Keratinocyte (primary cell): ENCODE data around the gene CCNG2. TPM values are rescaled to one million over a fixed set of nuclear protein-coding genes. Genes with fewer than 3 reads are reported as not detected.
"Not testable (repeated sequence)": the region's sequence is repeated elsewhere in the genome, so short reads cannot be mapped to it uniquely, and the experiment has no call there.

Experiments
- DNase-seq: peaks from one replicate; pipeline ENCODE4 v3.0.0-alpha.2; 2011; ENCODE audit warnings: low read depth, missing footprints, low spot score
- FAIRE-seq: peaks from 2 replicates; lab custom pipeline; 2011; peaks lifted over from hg19 to GRCh38; lab: Jason Lieb, UNC
- H2AFZ ChIP-seq: 2 replicates; pipeline ENCODE4 v1.6.0; 2012; ENCODE audit warnings: low read length, control low read depth, inconsistent platforms; ENCODE audit not compliant: control insufficient read depth
- H3K27ac ChIP-seq: 2 replicates; pipeline ENCODE4 v1.5.1; 2011; ENCODE audit warnings: low read length; ENCODE audit not compliant: control insufficient read depth, insufficient read depth
- H3K27me3 ChIP-seq: 3 replicates; pipeline ENCODE4 v1.6.0; 2011; ENCODE audit warnings: low read length; ENCODE audit not compliant: control insufficient read depth, insufficient read depth; ENCODE audit errors: extremely low read depth
- H3K36me3 ChIP-seq, 2 experiments: 2 replicates in 1 of 2; 3 replicates in 1 of 2; pipeline ENCODE4 v1.5.1; 2011; ENCODE audit warnings: low read length in 2 of 2, mild to moderate bottlenecking in 1 of 2; ENCODE audit not compliant: control insufficient read depth in 2 of 2, insufficient read depth in 2 of 2; ENCODE audit errors: extremely low read depth in 1 of 2
- H3K4me1 ChIP-seq: 3 replicates; pipeline ENCODE4 v1.5.1; 2011; ENCODE audit warnings: low read length; ENCODE audit not compliant: control insufficient read depth, insufficient read depth; ENCODE audit errors: extremely low read depth
- H3K4me2 ChIP-seq: 3 replicates; pipeline ENCODE4 v1.6.0; 2011; ENCODE audit warnings: low read depth, low read length; ENCODE audit not compliant: control insufficient read depth, insufficient read depth; ENCODE audit errors: extremely low read depth
- H3K4me3 ChIP-seq, 3 experiments: fragments of 200-600 bp in 1 of 3; sonication (generic) in 1 of 3; 2 replicates in 2 of 3; 3 replicates in 1 of 3; pipeline ENCODE4 v1.5.1; 2011 to 2016; ENCODE audit warnings: low read length in 3 of 3, mild to moderate bottlenecking in 3 of 3, control low read depth in 2 of 3, inconsistent platforms in 1 of 3, low read depth in 1 of 3, mixed read lengths in 1 of 3, mixed run types in 1 of 3, moderate library complexity in 1 of 3; ENCODE audit not compliant: control insufficient read depth in 2 of 3, insufficient read depth in 2 of 3; ENCODE audit errors: extremely low read depth in 1 of 3
- H3K79me2 ChIP-seq: 2 replicates; pipeline ENCODE4 v1.6.0; 2012; ENCODE audit warnings: low read length; ENCODE audit not compliant: control insufficient read depth, insufficient read depth
- H3K9ac ChIP-seq: 3 replicates; pipeline ENCODE4 v1.6.0; 2011; ENCODE audit warnings: low read length; ENCODE audit not compliant: control insufficient read depth, insufficient read depth; ENCODE audit errors: extremely low read depth
- H3K9me1 ChIP-seq: 3 replicates; pipeline ENCODE4 v1.6.0; 2011; ENCODE audit warnings: low read length; ENCODE audit not compliant: control insufficient read depth, insufficient read depth; ENCODE audit errors: extremely low read depth
- H3K9me3 ChIP-seq: 2 replicates; pipeline ENCODE4 v1.5.1; 2012; ENCODE audit warnings: low read depth, low read length; ENCODE audit not compliant: control insufficient read depth
- H4K20me1 ChIP-seq: 3 replicates; pipeline ENCODE4 v1.6.0; 2011; ENCODE audit warnings: low read length; ENCODE audit not compliant: control insufficient read depth, insufficient read depth; ENCODE audit errors: extremely low read depth
- CTCF ChIP-seq, 3 experiments: IDR thresholded peaks in 1 of 3; conservative IDR thresholded peaks in 1 of 3; optimal IDR thresholded peaks in 1 of 3; 2 replicates in 2 of 3; 3 replicates in 1 of 3; pipeline versions ENCODE3 to v1.5.1; 2011; ENCODE audit warnings: low read length in 3 of 3, mild to moderate bottlenecking in 3 of 3, moderate library complexity in 2 of 3, control low read depth in 1 of 3, inconsistent platforms in 1 of 3; ENCODE audit not compliant: insufficient read depth in 2 of 3; ENCODE audit errors: extremely low read depth in 1 of 3
- EZH2 ChIP-seq: IDR thresholded peaks from one replicate; pipeline ENCODE4 v1.6.1; 2012; ENCODE audit warnings: inconsistent platforms, mild to moderate bottlenecking, low read length, moderate library complexity
- dilution Hi-C: fragments of 300-500 bp; cut with MboI; formaldehyde crosslinking; loops from one replicate; pipeline ENCODE4 v1.7.0; 2020; ENCODE audit warnings: low sequenced_read_pairs; ENCODE audit not compliant: extremely low pct_ligation_motif_present
- polyA plus RNA-seq, 5 experiments: library from polyadenylated mRNA; depleted of rRNA in 3 of 5; stranded (reverse) in 3 of 5; stranded (forward) in 1 of 5; unstranded in 1 of 5; fragments of >200 nt; gene quantifications; 1 replicate in 1 of 5; 2 replicates in 3 of 5; 3 replicates in 1 of 5; pipeline versions ENCODE4 v1.2.1 to v1.2.3, GENCODE V29; 2011 to 2012; ENCODE audit warnings: missing spikeins in 2 of 5, low read depth in 1 of 5, low replicate concordance in 1 of 5

CCNG2 gene
- polyA plus RNA-seq, 1 donor (not counting 4 experiments of a cell fraction or from before 2014, with no cell fraction given): 96.9 TPM

GRCh38 chr4:77127837-77128621 is 29.0 kb upstream of the CCNG2 start:
- no peak overlapping the region for H3K4me3 ChIP-seq
- H2AFZ ChIP-seq: no peak overlapping the region
- no peak overlapping the region for H3K27ac ChIP-seq
- no peaks in the 10 kb centered on the region for H3K27me3 ChIP-seq
- H3K9me1 ChIP-seq: no peaks in the 10 kb centered on the region
- H3K36me3 ChIP-seq: no peaks in the 10 kb centered on the region
- no peaks in the 10 kb centered on the region for H4K20me1 ChIP-seq
- dilution Hi-C loops: no loop called here
- H3K9ac ChIP-seq: no peak overlapping the region
- TF ChIP-seq CTCF (optimal IDR thresholded peaks at IDR 0.05 in 1 of 3, IDR thresholded peaks at IDR 0.05 in 1 of 3, conservative IDR thresholded peaks at IDR 0.05 in 1 of 3; ENCODE audit: extremely low read depth in 1 of 3, insufficient read depth in 2 of 3, low read length in 3 of 3): no peak
- no peak for TF ChIP-seq EZH2
- H3K4me1 ChIP-seq: peaks cover 7% of the 10 kb centered on the region
- no peaks in the 10 kb centered on the region for H3K79me2 ChIP-seq
- H3K9me3 ChIP-seq: no peaks in the 10 kb centered on the region
- DNase-seq (no peak), FAIRE-seq (no peak)
- no peak overlapping the region for H3K4me2 ChIP-seq

- Histone ChIP-seq H4K20me1 (no peaks in the 10 kb centered on the region), H3K9me1 (no peaks in the 10 kb centered on the region), H3K4me2 (no peak overlapping the region), H3K9ac (no peak overlapping the region), H2AFZ (no peak overlapping the region), H3K36me3 (no peaks in the 10 kb centered on the region), H3K4me3 (no peak overlapping the region), H3K27ac (no peak overlapping the region), H3K27me3 (no peaks in the 10 kb centered on the region), H3K9me3 (no peaks in the 10 kb centered on the region), H3K4me1 (no peaks in the 10 kb centered on the region), H3K79me2 (no peaks in the 10 kb centered on the region)
- no peak for TF ChIP-seq EZH2
- TF ChIP-seq CTCF (optimal IDR thresholded peaks at IDR 0.05 in 1 of 3, IDR thresholded peaks at IDR 0.05 in 1 of 3, conservative IDR thresholded peaks at IDR 0.05 in 1 of 3; ENCODE audit: extremely low read depth in 1 of 3, insufficient read depth in 2 of 3, low read length in 3 of 3): no peak
- dilution Hi-C loops: no loop called here
- no peak for DNase-seq
- FAIRE-seq: no peak
Measured at GRCh38 chr4:77132652-77133312, 24.2 kb upstream of the CCNG2 start.

- H2AFZ ChIP-seq, DNase-seq, H3K27me3 ChIP-seq, H3K27ac ChIP-seq, H3K9ac ChIP-seq, H3K9me3 ChIP-seq, H3K36me3 ChIP-seq, H4K20me1 ChIP-seq, FAIRE-seq, H3K4me3 ChIP-seq, H3K4me1 ChIP-seq, dilution Hi-C loops, H3K4me2 ChIP-seq, H3K79me2 ChIP-seq, H3K9me1 ChIP-seq: not testable (repeated sequence)
Measured at GRCh38 chr4:77137448-77137847, 19.6 kb upstream of the CCNG2 start.
